ENCODE measurements around the gene PDCD6IP.

PDCD6IP gene

DNA sequence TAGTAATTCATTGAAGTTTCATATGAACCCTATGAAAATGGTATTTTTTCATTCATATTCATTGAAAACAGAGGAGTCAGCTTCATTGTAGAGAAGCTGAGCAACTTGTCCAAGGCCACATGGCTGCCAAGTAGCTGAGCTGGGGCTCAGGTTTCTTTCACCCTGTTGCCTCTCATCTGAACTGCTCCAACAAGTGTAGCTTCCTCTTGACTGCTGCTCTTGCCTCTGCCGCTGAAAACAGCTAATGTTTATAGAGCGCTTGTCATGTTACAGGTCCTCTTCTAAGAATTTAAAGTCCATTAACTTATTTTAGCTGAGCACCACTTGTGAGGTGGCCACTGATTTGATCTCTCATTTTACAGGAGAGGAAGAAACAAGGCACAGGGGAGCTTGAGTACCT, 81.1 kb downstream of the PDCD6IP start:
- no peak overlapping the region for H3K9ac ChIP-seq
- H3K4me1 ChIP-seq (ENCODE audit: low read depth, poor library complexity, severe bottlenecking), result no peaks in the 10 kb centered on the region
- H3K27ac ChIP-seq, result no peak overlapping the region
- TF ChIP-seq, protein P1, sequence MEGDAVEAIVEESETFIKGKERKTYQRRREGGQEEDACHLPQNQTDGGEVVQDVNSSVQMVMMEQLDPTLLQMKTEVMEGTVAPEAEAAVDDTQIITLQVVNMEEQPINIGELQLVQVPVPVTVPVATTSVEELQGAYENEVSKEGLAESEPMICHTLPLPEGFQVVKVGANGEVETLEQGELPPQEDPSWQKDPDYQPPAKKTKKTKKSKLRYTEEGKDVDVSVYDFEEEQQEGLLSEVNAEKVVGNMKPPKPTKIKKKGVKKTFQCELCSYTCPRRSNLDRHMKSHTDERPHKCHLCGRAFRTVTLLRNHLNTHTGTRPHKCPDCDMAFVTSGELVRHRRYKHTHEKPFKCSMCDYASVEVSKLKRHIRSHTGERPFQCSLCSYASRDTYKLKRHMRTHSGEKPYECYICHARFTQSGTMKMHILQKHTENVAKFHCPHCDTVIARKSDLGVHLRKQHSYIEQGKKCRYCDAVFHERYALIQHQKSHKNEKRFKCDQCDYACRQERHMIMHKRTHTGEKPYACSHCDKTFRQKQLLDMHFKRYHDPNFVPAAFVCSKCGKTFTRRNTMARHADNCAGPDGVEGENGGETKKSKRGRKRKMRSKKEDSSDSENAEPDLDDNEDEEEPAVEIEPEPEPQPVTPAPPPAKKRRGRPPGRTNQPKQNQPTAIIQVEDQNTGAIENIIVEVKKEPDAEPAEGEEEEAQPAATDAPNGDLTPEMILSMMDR (conservative IDR thresholded peaks at IDR 0.05; ENCODE audit: low read depth, low read length), result no peak
- no peaks in the 10 kb centered on the region for H4K20me1 ChIP-seq (ENCODE audit: insufficient read depth)
- no peak overlapping the region for H3K4me2 ChIP-seq
- no peaks in the 10 kb centered on the region for H3K27me3 ChIP-seq (ENCODE audit: insufficient read depth, low read depth)
- H3K79me2 ChIP-seq (ENCODE audit: insufficient read depth, low read depth), result no peaks in the 10 kb centered on the region
- no peaks in the 10 kb centered on the region for H3K36me3 ChIP-seq (ENCODE audit: insufficient read depth)
- H2AFZ ChIP-seq (ENCODE audit: low read depth), result no peak overlapping the region
- H3K4me3 ChIP-seq (IDR thresholded peaks at IDR 0.05; ENCODE audit: insufficient read depth, low read depth, low read length), result no peak overlapping the region

DNA sequence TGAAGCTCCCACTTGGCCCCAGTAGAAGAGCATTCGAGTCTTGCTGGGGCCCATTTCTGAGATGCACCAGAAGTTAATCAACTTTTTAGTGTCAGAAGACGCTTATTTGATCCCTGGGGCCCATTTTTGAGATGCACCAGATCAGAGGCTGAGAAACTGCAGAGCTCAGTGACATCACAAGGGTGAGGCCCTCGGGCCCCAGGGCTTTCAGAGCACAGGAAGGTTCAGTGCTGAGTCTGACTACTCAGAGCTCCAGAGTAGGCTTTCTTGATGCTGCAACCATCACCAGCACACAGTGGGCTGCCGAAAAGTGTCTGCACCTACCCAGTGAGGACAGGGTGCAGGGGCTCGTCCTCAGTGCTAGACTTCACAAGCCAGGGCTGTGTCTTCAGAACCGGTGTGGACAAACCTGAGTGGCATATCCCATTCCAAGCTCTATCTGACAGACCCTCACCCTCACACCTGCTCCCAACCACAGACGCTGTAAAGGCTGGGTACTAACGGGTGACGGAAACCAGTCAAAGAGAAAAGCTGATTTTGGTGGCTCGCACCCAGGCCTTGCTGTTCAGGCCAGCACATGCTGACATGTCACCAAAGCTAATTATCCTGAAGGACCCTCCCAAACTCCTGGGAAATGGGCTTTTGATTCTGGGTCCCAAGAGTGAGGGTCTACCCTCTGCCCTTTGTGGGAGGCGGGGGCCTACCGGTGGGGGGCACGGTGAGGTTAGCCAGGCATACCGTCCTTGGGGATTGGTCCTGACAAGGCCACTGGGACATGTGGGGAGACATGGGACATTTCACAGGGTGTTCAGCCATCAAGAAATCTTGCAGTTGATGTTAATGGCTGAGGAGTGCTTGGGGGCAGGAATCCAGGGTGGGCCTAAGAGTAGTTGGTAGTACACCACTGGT, 83.0 kb downstream of the PDCD6IP start:
- no peak overlapping the region for H2AFZ ChIP-seq (ENCODE audit: low read depth)
- H3K4me2 ChIP-seq, result no peak overlapping the region
- H3K9ac ChIP-seq, result no peak overlapping the region

DNA sequence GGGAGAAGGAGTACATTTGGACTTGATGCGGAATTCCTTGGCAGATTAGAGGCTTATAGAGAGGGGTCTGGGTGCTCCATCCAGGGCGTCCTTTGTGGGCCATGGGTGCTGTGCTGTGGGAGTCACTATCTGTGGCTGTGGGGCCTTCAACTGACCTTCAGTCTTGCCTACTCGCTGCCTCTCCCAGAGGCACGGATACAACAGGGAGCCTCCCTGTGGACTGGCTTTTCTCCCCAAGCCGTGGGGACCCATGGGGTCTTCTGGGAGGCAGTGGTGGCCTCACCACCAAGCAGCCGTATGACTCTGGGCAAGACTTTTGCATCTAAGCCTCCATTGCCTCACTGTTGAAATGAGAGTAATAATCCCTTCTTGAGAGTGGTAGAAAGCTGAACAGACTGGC, 83.9 kb downstream of the PDCD6IP start:
- no peak overlapping the region for H3K4me2 ChIP-seq
- H3K27me3 ChIP-seq (ENCODE audit: insufficient read depth, low read depth), result no peaks in the 10 kb centered on the region

More for the DNA sequence above, 83.0 kb downstream of the PDCD6IP start:
- no peaks in the 10 kb centered on the region for H3K36me3 ChIP-seq (ENCODE audit: insufficient read depth)
- TF ChIP-seq, protein P1 (conservative IDR thresholded peaks at IDR 0.05; ENCODE audit: low read depth, low read length), result no peak
- no peak overlapping the region for H3K27ac ChIP-seq
- H3K27me3 ChIP-seq (ENCODE audit: insufficient read depth, low read depth), result no peaks in the 10 kb centered on the region
- no peaks in the 10 kb centered on the region for H3K4me1 ChIP-seq (ENCODE audit: low read depth, poor library complexity, severe bottlenecking)
- H3K4me3 ChIP-seq (IDR thresholded peaks at IDR 0.05; ENCODE audit: insufficient read depth, low read depth, low read length), result no peak overlapping the region
- H4K20me1 ChIP-seq (ENCODE audit: insufficient read depth), result no peaks in the 10 kb centered on the region
- H3K79me2 ChIP-seq (ENCODE audit: insufficient read depth, low read depth), result no peaks in the 10 kb centered on the region

DNA sequence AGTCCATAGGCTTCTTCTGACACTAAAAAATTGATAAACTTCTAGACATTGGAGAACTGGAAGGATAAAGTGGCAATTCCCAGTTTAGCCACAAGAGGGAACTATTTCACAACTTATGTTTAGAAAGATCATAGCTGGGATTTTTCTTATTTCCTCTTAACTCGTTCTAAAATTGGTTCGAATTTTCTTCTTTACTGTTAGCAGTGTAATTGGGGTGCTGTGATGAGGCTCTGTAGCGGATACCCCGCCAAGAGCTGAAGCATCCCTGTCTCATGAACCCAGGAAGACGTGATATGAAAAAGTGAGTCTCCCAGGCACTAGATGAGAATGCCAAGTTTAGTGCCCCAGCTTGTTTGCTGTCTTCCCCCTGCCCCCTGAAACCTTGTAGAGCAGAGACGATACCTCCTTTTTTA, 85.1 kb downstream of the PDCD6IP start:
- H3K9ac ChIP-seq, result no peak overlapping the region
- no peaks in the 10 kb centered on the region for H3K36me3 ChIP-seq (ENCODE audit: insufficient read depth)
- no peak overlapping the region; the same call in 1 of the 2 replicates for H3K4me2 ChIP-seq
- H3K4me3 ChIP-seq (IDR thresholded peaks at IDR 0.05; ENCODE audit: insufficient read depth, low read depth, low read length), result no peak overlapping the region
- TF ChIP-seq, protein P1 (conservative IDR thresholded peaks at IDR 0.05; ENCODE audit: low read depth, low read length), result peak; percentile 89
- no peak overlapping the region for H2AFZ ChIP-seq (ENCODE audit: low read depth)
- no peaks in the 10 kb centered on the region for H3K4me1 ChIP-seq (ENCODE audit: low read depth, poor library complexity, severe bottlenecking)
- H4K20me1 ChIP-seq (ENCODE audit: insufficient read depth), result no peaks in the 10 kb centered on the region
- no peaks in the 10 kb centered on the region for H3K27me3 ChIP-seq (ENCODE audit: insufficient read depth, low read depth)
- H3K79me2 ChIP-seq (ENCODE audit: insufficient read depth, low read depth), result no peaks in the 10 kb centered on the region
- H3K27ac ChIP-seq, result no peak overlapping the region

More for the DNA sequence above, 83.9 kb downstream of the PDCD6IP start:
- Histone ChIP-seq H3K36me3 (ENCODE audit: insufficient read depth) (no peaks in the 10 kb centered on the region), H3K27ac (no peak overlapping the region), H3K79me2 (ENCODE audit: insufficient read depth, low read depth) (no peaks in the 10 kb centered on the region), H2AFZ (ENCODE audit: low read depth) (no peak overlapping the region), H3K4me1 (ENCODE audit: low read depth, poor library complexity, severe bottlenecking) (no peaks in the 10 kb centered on the region), H3K9ac (no peak overlapping the region), H4K20me1 (ENCODE audit: insufficient read depth) (no peaks in the 10 kb centered on the region), H3K4me3 (IDR thresholded peaks at IDR 0.05; ENCODE audit: insufficient read depth, low read depth, low read length) (no peak overlapping the region)
- TF ChIP-seq, protein P1 (conservative IDR thresholded peaks at IDR 0.05; ENCODE audit: low read depth, low read length), result no peak
